H1 (cell line): ENCODE measurements around the gene CEP57. TPM values are rescaled to one million over a fixed set of nuclear protein-coding genes. Genes with fewer than 3 reads are reported as not detected.

Source experiments
- E2F6 ChIP-seq: IDR thresholded peaks from 2 replicates; pipeline ENCODE4 v1.6.1; 2012; ENCODE audit warnings: inconsistent platforms
- GTF2F1 ChIP-seq: IDR thresholded peaks from 2 replicates; pipeline ENCODE4 v1.6.1; 2012; ENCODE audit warnings: low read depth, low read length, improper control_type of control experiment, borderline replicate concordance
- JUN ChIP-seq: IDR thresholded peaks from 2 replicates; pipeline ENCODE4 v1.6.1; 2011; ENCODE audit warnings: low read depth, mild to moderate bottlenecking, improper control_type of control experiment, low read length
- RFX5 ChIP-seq: IDR thresholded peaks from 2 replicates; pipeline ENCODE4 v1.6.1; 2011; ENCODE audit warnings: low read depth, low read length, improper control_type of control experiment, borderline replicate concordance
- RNF2 ChIP-seq: fragments of 200-900, 300-1000 bp; sonication (generic); IDR thresholded peaks from 2 replicates; pipeline ENCODE4 v1.7.1; 2016; ENCODE audit warnings: borderline replicate concordance, low read depth, mild to moderate bottlenecking, antibody characterized with exemption, low read length; ENCODE audit not compliant: poor library complexity, severe bottlenecking; ENCODE audit errors: missing control alignments
- SIX5 ChIP-seq: IDR thresholded peaks from 2 replicates; pipeline ENCODE4 v1.6.1; 2011; ENCODE audit warnings: mild to moderate bottlenecking, low read depth, low read length
- polyA plus RNA-seq, 7 experiments: library from polyadenylated mRNA; depleted of rRNA in 3 of 7; stranded (reverse) in 5 of 7; unstranded in 2 of 7; fragments of >200 nt in 5 of 7; fragments of 200-250 nt in 2 of 7; gene quantifications; 1 replicate in 5 of 7; 2 replicates in 1 of 7; 4 replicates in 1 of 7; pipeline versions ENCODE4 v1.2.1 to v1.2.3, GENCODE V29; 2011 to 2013; ENCODE audit warnings: missing spikeins in 2 of 7, mixed read lengths in 2 of 7
- total RNA-seq: library from RNA; stranded (reverse); fragmentation: NEBNext Ultra II Directional; extraction: Animal tissue kit (Norgen Biotek cat#: 25700); gene quantifications from 2 replicates; pipeline ENCODE4 v1.2.1, GENCODE V29; 2021

The CEP57 gene
- total and polyA plus RNA-seq, 2 of the 8 experiments (the other 6 are each of a cell fraction or from before 2014, with no cell fraction given) = 26.3 to 72.7 TPM

GRCh38 chr11:95792700-95793099 lies 2.4 kb downstream of the CEP57 start (continued):
- TF ChIP-seq RNF2 (no peak), GTF2F1 (no peak), RFX5 (no peak), JUN (no peak), E2F6 (no peak), SIX5 (no peak)
